NCI-H345 treated with DMSO at 0.1 percent for 48 hours (cell line): ENCODE measurements around the gene CRYBG2.
A peak's percentile ranks its signal among the peaks of the same experiment; 100 is the strongest.
"Not testable (repeated sequence)": the region's sequence is repeated elsewhere in the genome, so short reads cannot be mapped to it uniquely, and the experiment has no call there.

ENCODE experiments used
- DNase-seq: peaks from one replicate; lab custom pipeline; 2025; ENCODE audit not compliant: unreplicated experiment; lab: John Stamatoyannopoulos, UW

Gene CRYBG2

DNA sequence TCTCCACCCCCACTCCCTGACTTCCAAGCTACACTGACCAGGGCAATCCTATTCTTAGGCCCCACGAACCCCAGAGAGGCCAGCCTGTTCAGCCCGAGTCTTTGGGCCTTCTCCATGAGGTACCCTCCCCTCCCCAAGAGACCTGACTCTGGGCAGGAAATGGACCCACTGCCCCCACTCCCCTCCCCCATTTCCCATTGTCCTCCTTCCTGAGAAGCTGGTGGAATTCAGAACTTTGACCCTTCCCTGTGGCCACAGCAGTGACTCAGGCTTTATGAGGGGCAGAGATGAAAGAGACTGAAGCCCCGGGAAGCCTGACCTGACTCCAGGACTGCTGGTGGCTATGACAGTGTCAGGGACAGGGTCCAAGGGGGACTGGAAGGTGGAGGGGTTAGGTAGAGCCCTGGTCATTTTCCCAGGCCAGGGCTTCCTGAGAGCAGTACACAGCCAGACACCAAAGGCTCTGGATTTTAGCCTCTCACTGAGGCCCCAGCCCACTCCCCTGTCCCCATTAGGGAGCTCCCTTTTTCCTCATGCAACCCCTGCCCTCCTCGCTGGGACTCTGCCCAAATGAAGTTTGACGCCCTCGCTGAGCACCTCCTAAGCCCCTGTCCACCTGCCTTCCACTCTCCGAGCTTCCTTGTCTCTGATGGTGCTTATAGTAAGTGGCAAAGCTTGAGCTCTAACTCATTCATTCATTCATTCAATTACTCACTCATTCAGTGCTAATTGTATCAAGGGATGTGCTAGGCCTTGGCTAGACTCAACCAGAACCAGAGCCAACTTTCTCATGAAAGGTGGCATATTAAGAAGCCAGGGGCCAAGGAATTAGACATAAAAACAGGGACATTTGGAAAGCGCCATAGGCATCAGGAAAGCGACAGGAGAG lies 3.0 kb downstream of the CRYBG2 start:
- DNase-seq, result no peak

DNA sequence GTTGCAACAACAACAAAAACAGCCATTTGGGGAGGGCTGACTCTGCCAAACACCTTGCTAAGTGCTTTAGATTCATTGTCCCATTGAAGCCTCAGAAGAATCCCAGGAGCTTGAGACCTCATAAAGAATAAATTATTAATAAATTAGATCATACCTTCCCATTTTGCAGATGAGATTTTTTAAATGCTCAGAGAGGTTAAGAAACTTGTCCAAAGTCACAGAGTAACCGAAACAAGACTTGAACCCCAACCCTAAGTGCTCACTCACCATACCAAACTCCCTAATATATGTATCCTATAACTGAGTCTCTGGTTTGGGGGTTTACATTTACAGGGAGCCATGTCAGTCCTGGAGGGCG lies 3.6 kb downstream of the CRYBG2 start:
- DNase-seq, result no peak

DNA sequence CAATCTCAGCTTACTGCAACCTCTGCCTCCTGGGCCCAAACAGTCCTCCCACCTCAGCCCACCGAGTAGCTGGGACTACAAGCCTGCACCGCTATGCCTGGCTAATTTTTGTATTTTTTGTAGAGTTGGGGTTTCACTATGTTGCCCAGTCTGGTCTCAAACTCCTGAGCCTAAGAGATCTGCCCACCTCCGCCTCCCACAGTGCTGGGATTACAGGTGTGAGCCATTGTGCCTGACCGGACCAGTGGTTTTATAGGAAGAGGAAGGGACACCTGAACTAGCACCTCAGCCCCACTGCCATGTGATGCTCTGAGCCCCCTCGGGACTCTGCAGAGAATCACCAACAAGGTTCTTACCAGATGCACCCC lies 4.1 kb downstream of the CRYBG2 start:
- DNase-seq, result no peak

DNA sequence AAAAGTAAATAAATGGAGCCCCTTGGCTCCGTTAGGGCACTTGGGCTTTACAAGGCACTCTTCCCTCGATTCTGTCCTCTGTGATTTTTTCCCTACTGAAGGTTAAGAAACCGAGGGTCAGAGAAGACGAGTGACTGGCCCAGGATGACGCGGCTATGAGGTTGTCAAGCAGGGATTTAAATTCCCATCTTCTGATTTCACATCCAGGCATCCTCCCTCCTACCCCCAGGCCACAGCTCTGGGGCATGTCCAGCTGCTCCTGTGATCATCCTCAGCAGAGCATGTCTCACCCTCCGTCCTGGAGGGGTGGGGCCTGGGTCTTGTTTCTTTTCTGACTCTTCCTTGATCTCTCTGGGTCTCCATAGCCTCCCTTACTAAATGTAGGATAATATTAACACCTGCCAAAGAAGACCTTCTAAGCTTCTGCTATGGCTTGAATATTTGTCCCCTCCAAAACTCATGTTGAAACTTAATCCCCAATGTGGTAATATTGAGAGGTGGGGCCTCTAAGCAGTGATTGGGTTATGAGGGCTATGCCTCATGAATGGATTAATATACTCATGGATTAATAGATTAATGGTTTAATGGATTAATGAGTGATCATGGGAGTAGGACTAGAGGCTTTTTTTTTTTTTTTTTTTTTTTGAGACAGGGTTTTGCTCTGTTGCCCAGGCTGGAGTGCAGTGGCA lies 4.6 kb downstream of the CRYBG2 start:
- DNase-seq, result no peak

DNA sequence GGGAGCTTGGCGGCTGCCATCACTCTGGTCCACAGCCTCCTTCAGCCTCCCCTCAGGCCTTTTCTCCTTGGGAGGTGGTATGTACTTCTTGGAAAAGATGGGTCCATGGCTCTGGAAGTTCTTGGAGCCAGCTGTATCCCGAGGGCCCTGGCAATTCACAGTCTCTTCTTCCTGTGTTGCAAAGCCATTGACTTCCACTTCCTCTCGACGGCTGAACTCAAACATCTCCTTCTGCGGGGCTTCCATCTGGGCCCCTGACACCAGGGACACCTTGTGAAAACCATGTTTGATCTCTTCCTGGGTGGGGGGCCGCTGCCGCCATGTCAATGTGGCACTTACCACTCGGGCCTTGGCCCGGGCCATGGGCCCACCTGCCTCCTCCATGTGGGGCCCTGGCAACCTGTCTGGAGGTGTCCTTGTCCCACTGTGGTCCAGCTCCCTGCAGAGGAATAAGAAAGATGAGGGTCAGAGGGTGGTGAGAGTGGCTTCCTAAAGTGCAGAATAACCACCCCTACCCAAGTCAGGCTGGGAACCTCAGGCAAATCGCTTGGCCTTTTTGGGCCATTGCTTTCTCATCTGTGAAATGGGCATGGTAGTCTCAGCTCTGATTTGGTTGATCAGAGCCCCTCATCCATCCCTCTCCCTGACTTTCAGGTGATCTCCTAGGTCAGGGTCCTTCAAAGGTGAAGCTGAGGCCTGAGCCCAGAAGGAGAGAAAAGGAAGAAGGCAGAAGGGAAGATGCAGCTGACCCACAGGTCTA lies 7.5 kb downstream of the CRYBG2 start:
- DNase-seq, result no peak

DNA sequence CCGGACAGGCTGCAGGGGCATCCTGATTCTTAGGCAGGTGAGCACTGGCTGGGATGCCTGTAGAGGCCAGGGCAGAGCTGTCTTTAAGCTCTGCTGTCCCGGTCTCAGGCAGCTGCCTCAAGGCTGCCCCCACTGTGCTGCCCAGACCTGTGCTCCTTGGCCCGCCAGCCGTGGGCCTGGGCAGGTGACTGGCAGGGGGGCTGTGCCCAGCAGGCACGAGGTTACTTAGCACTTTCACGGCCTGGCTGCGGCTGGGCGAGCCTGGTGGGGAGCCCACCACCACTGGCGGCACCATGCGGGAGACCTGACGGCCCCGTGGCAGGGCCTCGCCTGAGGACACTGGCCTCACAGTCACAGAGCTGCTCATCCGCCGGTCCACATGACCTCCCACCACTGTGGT lies 8.2 kb downstream of the CRYBG2 start:
- DNase-seq, result no peak

DNA sequence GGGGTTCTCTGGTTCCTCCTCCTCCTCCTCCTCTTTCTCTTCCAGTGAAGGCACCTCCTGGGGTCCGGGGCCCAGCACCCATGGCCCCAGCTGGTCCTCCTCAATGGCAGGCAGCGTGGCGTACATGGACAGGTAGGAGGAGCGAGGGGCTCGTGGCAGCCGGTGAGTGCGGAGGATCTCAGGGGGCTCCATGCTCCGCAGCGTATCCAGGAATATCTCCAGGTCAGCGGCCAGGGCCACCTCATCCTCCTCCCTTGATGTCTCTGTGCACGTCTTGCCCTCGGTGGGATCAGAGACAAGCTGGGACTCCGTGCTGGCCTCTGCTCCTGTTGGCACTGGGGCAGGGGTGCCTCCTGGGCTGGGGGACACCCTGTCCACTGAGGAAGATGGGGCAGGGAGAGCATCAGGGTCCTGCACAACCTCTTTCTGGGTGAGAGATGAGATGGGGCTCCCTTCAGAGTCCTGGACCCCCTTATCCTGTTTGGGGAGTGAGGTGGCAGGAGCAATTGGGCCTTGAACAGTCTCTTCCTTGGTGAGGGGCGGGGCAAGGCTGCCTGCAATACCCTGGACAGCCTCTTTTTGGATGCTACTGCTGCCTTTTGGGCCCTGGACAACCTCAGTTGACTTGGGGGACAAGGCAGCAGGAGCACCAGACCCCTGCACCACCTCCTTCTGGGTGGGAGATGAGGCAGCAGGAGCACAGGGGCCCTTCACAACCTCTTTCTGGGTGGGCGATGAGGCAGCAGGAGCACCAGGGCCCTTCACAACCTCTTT lies 9.6 kb downstream of the CRYBG2 start:
- no peak for DNase-seq

DNA sequence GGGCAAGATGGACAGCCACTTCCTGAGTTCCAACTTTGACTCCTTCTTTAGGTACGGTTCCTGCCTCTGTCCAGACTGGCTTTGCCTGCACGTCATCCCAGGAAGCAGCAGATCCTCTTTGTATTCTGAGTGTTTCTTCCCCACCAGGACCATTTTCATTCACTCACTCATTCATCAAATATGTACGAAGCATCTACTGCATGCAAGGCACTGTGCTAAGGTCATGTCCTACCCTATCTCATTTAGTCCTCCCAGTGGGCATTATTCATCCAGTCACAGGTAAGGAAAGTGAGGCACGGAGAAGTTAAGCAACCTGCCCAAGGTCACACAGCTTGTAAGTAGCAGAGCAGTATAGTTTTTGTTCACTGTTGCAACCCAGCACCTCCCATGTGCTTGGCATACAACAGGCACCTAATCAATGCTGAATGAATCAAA lies 13.9 kb downstream of the CRYBG2 start:
- no peak for DNase-seq

DNA sequence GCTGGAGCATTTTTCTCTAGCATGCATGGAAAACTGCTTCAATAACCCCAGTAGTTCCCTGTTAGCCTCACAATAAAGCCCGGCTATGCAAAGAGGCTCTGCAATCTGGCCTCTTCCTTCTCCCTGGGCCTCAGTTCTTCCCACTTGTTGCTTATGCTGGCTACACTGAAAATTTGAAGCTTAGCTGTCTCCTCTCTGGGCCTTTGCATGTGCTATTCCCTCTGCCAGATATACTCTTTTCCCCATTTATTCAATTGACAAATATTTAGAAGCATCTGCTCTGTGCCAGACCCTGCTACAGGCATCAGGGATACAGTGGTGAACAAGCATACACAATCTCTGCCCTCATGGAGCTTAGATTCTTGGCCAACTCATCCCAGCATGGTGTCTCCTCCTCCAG lies 15.3 kb downstream of the CRYBG2 start:
- no peak for DNase-seq

DNA sequence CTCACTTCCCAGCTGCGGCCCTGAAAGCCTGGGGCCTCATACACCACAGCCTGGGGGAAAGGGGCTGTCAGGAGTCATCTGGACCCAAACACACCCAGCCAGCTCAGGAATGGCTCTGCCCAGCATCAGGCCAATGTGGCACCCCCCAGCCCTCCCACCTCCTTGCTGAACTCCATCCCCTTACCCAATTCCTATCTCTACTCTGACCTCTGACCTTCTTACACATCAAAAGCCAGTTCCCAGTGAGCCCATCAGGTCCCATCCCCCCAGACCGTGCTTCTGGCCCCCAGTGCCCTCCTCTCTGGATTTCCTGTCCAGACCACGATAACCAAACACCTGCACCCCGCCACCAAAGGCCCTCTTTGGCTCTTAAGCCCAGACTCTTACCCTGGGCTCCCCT lies 16.3 kb downstream of the CRYBG2 start:
- DNase-seq, result no peak

DNA sequence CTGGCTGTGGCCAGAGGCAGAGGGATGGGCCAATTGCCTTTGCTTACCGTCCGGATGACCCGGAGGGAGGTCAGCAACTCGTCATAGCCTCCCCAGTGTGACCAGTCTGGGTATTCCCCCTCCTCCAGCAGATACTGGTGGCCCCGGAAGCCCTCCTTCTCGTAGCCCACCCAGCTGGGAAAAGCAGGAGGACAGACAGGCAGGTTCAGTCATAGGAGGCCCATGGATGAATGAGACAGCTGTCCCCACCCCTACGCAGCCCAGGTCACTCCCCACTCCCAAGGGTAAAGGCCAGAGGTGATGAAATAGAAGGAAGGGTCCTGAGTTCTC lies 16.8 kb downstream of the CRYBG2 start:
- no peak for DNase-seq

DNA sequence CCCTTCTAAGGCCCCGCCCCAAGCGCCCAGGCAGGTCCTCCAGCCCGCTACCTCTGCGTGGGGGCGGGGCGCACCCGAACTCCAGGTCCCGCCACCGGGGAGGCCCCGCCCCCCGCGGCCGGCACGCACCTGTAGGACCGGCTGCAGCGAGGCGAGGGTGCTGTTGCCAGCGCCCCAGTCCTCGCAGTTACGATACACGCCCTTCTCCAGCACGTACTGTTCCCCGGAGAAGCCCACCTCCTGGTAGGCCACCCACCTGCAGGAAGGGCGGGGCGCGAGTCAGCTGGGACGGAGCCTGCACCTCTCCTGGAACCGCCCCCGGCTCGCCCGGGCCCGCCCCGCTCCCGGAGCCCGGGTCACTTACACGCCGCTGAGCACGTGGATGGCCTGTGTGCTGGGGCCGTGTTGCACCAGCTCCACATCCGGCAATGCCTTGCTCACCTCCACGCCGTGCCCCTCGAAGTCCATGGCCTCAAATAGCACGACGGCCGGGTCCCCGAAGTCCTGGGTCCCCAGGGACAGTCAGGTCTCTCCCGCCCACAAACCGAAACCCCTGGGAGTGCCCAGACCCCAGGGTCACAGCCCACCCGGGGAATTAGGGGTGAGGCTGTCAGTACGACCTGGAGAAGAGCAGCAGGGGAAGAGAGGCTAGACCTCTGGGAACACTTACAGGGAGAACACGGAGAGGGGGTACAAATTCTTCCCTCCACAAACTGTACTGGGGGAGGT lies 17.3 kb downstream of the CRYBG2 start:
- DNase-seq, result peak; percentile 79

DNA sequence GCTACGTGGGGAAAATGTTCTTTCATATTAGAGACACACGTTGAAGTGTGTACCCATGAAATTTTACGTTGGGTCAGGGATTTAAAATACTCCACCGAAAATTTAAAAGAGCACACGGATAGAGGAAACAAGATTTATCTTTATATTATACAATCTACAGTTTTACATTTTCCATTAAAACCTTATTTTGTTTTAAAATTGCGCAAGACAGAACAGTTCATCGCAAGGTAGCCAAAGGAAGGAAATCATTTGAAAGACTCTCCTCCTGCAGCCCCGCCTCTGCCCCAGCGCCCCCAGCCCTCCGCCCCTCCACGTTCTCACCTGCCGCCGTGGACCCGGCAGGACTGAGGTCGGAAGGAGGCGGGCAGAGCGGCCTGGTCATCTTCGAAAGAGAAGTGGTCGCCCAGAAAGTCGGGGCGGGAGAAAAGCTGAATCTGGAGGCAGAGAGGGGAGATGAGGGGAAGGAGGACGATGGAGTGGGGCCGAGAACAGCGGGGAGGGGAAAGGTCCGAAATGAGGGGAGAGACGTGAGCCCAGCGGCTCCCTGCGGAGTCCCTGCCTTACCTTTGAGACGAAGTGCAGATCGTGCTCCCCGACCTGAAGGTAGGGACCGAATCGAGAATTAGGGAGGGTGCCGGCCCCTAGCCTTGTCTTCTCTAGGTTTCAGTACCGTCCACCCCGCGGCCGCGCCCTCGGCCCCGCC lies 18.0 kb downstream of the CRYBG2 start:
- DNase-seq, result peak; percentile 39

DNA sequence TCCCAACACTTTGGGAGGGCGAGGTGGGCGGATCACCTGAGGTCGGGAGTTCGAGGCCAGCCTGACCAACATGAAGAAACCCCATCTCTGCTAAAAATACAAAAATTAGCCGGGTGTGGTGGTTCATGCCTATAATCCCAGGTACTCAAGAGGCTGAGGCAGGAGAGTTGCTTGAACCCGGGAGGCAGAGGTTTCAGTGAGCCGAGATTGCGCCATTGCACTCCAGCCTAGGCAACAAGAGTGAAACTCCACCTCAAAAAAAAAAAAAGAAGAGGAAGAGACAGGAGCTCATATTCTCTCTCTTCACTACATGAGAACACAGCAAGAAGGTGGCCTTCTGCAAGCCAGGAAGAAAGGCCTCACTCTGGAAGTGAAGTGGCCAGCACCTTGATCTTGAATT lies 20.6 kb downstream of the CRYBG2 start:
- not testable (repeated sequence) for DNase-seq

DNA sequence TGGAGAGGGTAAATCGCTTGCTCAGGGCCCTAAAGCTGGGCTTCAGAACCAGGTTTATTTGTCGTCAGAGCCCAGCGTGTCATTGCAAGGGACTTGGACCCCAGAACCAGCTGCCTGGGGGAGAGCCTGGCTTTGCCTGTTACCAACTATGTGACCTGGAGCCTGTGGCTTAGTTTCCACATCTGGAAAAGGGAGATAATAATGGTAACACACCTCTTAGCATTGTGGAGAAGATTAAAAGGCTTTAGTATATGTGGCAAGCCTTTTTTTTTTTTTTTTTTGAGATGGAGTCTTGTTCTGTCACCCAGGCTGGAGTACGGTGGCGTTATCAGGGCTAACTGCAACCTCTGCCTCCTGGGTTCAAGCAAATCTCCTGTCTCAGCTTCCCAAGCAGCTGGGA lies 23.7 kb downstream of the CRYBG2 start:
- DNase-seq, result no peak

DNA sequence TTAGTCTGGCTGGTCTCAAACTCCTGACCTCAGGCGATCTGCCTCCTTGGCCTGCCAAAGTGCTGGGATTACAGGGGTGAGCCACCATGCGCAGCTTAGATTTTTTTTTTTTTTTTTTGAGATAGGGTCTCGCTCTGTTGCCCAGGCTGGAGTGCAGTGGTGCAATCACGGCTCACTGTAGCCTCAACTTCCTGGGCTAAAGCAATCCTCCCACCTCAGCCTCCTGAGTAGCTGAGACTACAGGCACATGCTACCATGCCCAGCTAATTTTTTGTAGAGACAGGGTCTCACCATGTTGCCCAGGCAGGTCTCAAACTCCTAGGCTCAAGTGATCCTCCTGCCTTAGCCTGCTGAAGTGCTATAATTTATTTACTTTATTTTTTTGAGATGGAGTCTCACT lies 24.6 kb downstream of the CRYBG2 start:
- DNase-seq, result not testable (repeated sequence)

DNA sequence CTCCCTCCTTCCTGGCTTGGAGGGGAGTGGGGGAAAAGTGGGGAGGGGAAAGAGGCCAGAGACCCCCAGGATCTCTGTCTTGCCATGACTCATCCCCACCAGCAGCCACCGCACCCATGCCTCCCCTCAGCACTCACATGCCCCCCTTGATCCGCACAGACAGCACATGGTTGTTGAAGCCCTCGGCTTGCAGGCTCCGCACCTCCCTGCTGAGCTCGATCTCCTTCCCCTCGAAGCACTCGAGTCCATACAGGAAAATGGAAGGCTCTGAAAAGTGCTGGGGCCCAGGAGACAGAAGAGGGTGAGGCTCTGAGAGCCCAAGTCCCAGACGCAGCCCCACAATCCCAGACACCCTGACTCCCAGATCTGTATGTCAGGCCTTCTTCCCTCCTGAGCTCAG lies 25.3 kb downstream of the CRYBG2 start:
- no peak for DNase-seq

DNA sequence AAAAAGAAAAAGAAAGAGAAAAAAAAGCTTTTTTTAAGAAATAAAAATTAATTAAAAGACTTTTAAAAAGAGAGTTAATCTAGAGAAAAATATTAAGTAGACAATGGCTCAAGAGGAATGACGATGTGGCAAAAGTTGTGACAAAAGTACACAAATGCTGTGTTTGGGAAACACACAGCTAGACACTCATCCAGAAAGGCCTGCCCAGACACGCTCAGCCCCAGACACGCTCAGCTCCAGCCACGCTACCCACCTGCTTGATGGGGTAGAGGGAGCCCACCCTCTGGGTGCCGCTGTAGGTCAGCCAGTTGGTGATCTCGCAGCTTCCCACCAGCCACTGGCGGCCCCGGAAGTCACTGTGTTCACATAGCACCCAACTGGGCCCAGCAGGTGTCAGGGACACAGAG lies 26.0 kb downstream of the CRYBG2 start:
- peak; percentile 81 for DNase-seq

DNA sequence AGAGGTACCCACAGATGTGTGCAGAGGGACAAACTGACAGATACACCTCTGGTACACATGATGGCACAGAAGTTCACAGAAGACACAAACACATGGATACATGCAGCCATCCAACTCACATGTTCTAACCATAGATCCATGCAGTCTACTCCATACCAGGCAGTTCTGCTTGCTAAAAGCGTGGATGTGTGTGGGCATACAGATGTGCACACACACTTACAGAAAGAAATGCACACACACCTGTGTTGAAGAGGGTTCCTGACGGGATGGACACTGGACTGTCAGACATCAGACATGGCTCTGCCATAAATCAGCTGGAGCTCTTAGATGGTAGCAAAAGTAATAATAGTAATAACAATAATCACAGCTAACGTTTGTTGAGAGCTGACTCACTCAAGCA lies 29.4 kb downstream of the CRYBG2 start:
- DNase-seq, result no peak

DNA sequence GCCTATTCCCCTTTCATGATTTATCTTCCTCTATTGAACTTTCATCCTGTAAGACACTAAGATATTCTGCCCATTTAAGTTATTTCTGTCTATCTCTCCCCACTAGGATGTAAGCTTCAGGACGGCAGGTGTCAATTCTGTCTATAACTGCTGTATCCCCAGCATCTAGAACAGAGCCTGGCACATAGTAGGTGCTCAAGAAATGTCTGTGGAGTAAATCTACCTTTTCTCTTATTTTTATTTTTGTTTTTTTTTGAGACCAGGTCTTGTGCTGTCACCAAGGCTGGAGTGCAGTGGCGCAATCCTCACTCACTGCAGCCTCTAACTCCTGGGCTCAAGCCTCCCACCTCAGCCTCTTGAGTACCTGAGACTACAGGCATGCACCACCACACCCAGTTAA lies 30.5 kb downstream of the CRYBG2 start:
- no peak for DNase-seq
